CD4-positive, alpha-beta T cell (primary cell): ENCODE results near the gene TMEM167B. TPM values are rescaled to one million over a fixed set of nuclear protein-coding genes. Genes with fewer than 3 reads are reported as not detected.
"Not testable (repeated sequence)": the region's sequence is repeated elsewhere in the genome, so short reads cannot be mapped to it uniquely, and the experiment has no call there.

Experiments
- ATAC-seq: fragments of 200-7000 bp; cut with Tn5 transposase; one replicate; pipeline ENCODE4 v1.10.0; 2022; ENCODE audit warnings: mild to moderate bottlenecking; ENCODE audit not compliant: poor library complexity
- CTCF ChIA-PET: fragments of 350-600 bp; sonication (Branson Sonifier 250); formaldehyde crosslinking; loops from one replicate; lab custom pipeline; 2021; ENCODE audit warnings: antibody characterized with exemption, inconsistent platforms; lab: Charles Lee
- POLR2A ChIA-PET: fragments of 350-600 bp; sonication (Branson Sonifier 250); formaldehyde crosslinking; loops from one replicate; lab custom pipeline; 2021; ENCODE audit warnings: antibody characterized with exemption, inconsistent platforms; lab: Charles Lee
- DNase-seq, 14 experiments: peaks; one replicate each; pipeline ENCODE4 v3.0.0-alpha.2; 2013 to 2020; ENCODE audit warnings: mixed read lengths in 2 of 14
- H3K27ac ChIP-seq, 2 donors: one replicate each; pipeline versions ENCODE4 v1.5.1 to v1.7.0; 2013; ENCODE audit warnings: low read length in 2 of 2, low read depth in 1 of 2, mild to moderate bottlenecking in 1 of 2
- H3K27me3 ChIP-seq, 2 experiments: 1 replicate in 1 of 2; 2 replicates in 1 of 2; pipeline versions ENCODE4 v1.6.1 to v1.7.0; 2013; ENCODE audit warnings: low read length in 2 of 2, control low read depth in 1 of 2, mild to moderate bottlenecking in 1 of 2, moderate library complexity in 1 of 2; ENCODE audit not compliant: insufficient read depth in 2 of 2, control insufficient read depth in 1 of 2
- H3K36me3 ChIP-seq: one replicate; pipeline ENCODE4 v1.6.1; 2013; ENCODE audit warnings: low read length, control low read depth; ENCODE audit not compliant: insufficient read depth
- H3K4me1 ChIP-seq: one replicate; pipeline ENCODE4 v1.6.1; 2013; ENCODE audit warnings: low read length, control low read depth; ENCODE audit not compliant: insufficient read depth
- H3K4me3 ChIP-seq: one replicate; pipeline ENCODE4 v1.5.1; 2013; ENCODE audit warnings: mild to moderate bottlenecking, low read length, moderate library complexity
- H3K9me3 ChIP-seq, 2 experiments: 1 replicate in 1 of 2; 2 replicates in 1 of 2; pipeline versions ENCODE4 v1.6.1 to v1.7.0; 2013; ENCODE audit warnings: low read length in 2 of 2, mild to moderate bottlenecking in 2 of 2, control low read depth in 1 of 2, moderate library complexity in 1 of 2; ENCODE audit not compliant: control insufficient read depth in 1 of 2, insufficient read depth in 1 of 2
- H3K27ac Mint-ChIP-seq: one replicate; pipeline ENCODE4 v1.8.0; 2020; ENCODE audit warnings: mixed read lengths
- H3K27me3 Mint-ChIP-seq: one replicate; pipeline ENCODE4 v1.8.0; 2021; ENCODE audit warnings: mixed read lengths
- H3K36me3 Mint-ChIP-seq: one replicate; pipeline ENCODE4 v1.8.0; 2021; ENCODE audit warnings: low read depth, mixed read lengths
- H3K4me1 Mint-ChIP-seq: one replicate; pipeline ENCODE4 v1.8.0; 2021; ENCODE audit warnings: low read depth, mixed read lengths
- H3K4me3 Mint-ChIP-seq: one replicate; pipeline ENCODE4 v1.8.0; 2020; ENCODE audit warnings: mild to moderate bottlenecking, mixed read lengths
- H3K9me3 Mint-ChIP-seq: one replicate; pipeline ENCODE4 v1.8.0; 2020; ENCODE audit warnings: mixed read lengths
- CTCF ChIP-seq: fragments of 200-600 bp; IDR thresholded peaks from one replicate; pipeline ENCODE4 v1.8.0; 2022; ENCODE audit warnings: antibody characterized with exemption, mild to moderate bottlenecking
- intact Hi-C, 2 experiments: fragments of 100-400 bp; cut with DNase I in 1 of 2; cut with micrococcal nuclease in 1 of 2; formaldehyde crosslinking; loops; one replicate each; pipeline versions ENCODE4 v1.15.1 to v1.9.0; 2023 to 2025; cut with DNase I, micrococcal nuclease
- total RNA-seq, 174 experiments: library from RNA in 2 of 174; stranded (reverse) in 2 of 174; gene quantifications; one replicate each; pipeline ENCODE4 v1.2.3 and lab custom pipeline; 2021 to 2026

The TMEM167B gene
- total RNA-seq, 2 experiments from 2014 or later: 70.2 to 71.0 TPM

- intact Hi-C loops: no loop called here
- no peaks in the 10 kb centered on the region for H3K27me3 ChIP-seq
- no peaks in the 10 kb centered on the region for H3K9me3 Mint-ChIP-seq
- no peak overlapping the region for H3K4me3 Mint-ChIP-seq
- ChIA-PET POLR2A (no interaction called here), CTCF (no interaction called here)
- peaks cover 4% of the 10 kb centered on the region for H3K4me1 ChIP-seq
- H3K27ac Mint-ChIP-seq: no peak overlapping the region
- DNase-seq (no peak), ATAC-seq (no peak)
- H3K36me3 ChIP-seq: no peaks in the 10 kb centered on the region
- peaks cover 4% of the 10 kb centered on the region for H3K4me1 Mint-ChIP-seq
- H3K27me3 Mint-ChIP-seq: peaks cover 4% of the 10 kb centered on the region
- no peaks in the 10 kb centered on the region for H3K9me3 ChIP-seq
- TF ChIP-seq CTCF: no peak
- no peak overlapping the region for H3K27ac ChIP-seq
- H3K4me3 ChIP-seq: no peak overlapping the region
- H3K36me3 Mint-ChIP-seq: no peaks in the 10 kb centered on the region
Measured at GRCh38 chr1:109047339-109047738, 43.2 kb upstream of the TMEM167B start.

DNA sequence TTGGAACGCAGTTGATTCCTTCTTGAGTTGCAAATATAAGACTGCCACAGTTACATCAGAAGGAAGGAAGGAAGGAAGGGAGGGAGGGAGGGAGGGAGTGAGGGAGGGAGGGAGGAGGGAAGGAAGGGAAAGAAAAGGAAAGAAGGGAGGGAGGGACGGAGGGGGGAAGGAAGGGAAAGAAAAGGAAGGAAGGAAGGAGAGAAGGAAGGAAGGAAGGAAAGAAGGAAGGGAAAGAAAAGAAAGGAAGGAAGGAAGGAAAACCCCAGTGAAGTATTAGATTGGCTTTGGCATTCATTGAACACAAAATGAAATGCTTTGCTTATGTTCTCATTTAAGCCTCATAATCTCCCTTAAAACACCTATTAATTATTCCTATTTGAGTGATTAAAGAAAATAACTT, 42.2 kb upstream of the TMEM167B start:
- no peak for DNase-seq
- ChIA-PET CTCF (no interaction called here), POLR2A (interaction anchor here (1.0 kb wide), 1 partner anchor 28 kb away, joined by 3 read pairs; the partner anchor contains the start of gene TAF13)
- no peaks in the 10 kb centered on the region for H3K27me3 ChIP-seq
- ATAC-seq: no peak
- no peak overlapping the region for H3K27ac ChIP-seq
- no peaks in the 10 kb centered on the region for H3K36me3 ChIP-seq
- H3K4me3 ChIP-seq: no peak overlapping the region
- H3K27me3 Mint-ChIP-seq: peaks cover 4% of the 10 kb centered on the region
- no peaks in the 10 kb centered on the region for H3K36me3 Mint-ChIP-seq
- peaks cover 0 to 4% of the 10 kb centered on the region in 2 experiments for H3K9me3 ChIP-seq
- H3K4me3 Mint-ChIP-seq: no peak overlapping the region
- TF ChIP-seq CTCF: no peak
- H3K9me3 Mint-ChIP-seq: no peaks in the 10 kb centered on the region
- intact Hi-C loops: no loop called here
- no peaks in the 10 kb centered on the region for H3K4me1 Mint-ChIP-seq
- no peak overlapping the region for H3K27ac Mint-ChIP-seq
- no peaks in the 10 kb centered on the region for H3K4me1 ChIP-seq

- H3K36me3 ChIP-seq: no peaks in the 10 kb centered on the region
- H3K4me1 ChIP-seq: no peaks in the 10 kb centered on the region
- Mint-ChIP-seq H3K36me3 (no peaks in the 10 kb centered on the region), H3K4me3 (no peak overlapping the region), H3K27ac (no peak overlapping the region), H3K27me3 (peaks cover 4% of the 10 kb centered on the region), H3K9me3 (no peaks in the 10 kb centered on the region), H3K4me1 (no peaks in the 10 kb centered on the region)
- DNase-seq (no peak), ATAC-seq (no peak)
- no peak overlapping the region for H3K27ac ChIP-seq
- no peak overlapping the region for H3K4me3 ChIP-seq
- no peak for TF ChIP-seq CTCF
- no peaks in the 10 kb centered on the region for H3K27me3 ChIP-seq
- ChIA-PET CTCF (no interaction called here), POLR2A (interaction anchor here (1.3 kb wide), 1 partner anchor 9 kb away, joined by 4 read pairs; the partner anchor contains the start of gene WDR47)
- H3K9me3 ChIP-seq: peaks cover 0 to 4% of the 10 kb centered on the region in 2 experiments
- intact Hi-C loops: no loop called here
Measured at GRCh38 chr1:109050228-109050995, 40.2 kb upstream of the TMEM167B start.

GRCh38 chr1:109052145-109052544, 38.4 kb upstream of the TMEM167B start:
- POLR2A ChIA-PET, H3K4me3 ChIP-seq, H3K4me3 Mint-ChIP-seq, CTCF ChIA-PET, H3K9me3 ChIP-seq, H3K27me3 ChIP-seq, H3K27ac Mint-ChIP-seq, H3K27me3 Mint-ChIP-seq, intact Hi-C loops, H3K4me1 Mint-ChIP-seq, ATAC-seq, DNase-seq, H3K27ac ChIP-seq, H3K36me3 Mint-ChIP-seq, H3K4me1 ChIP-seq, H3K36me3 ChIP-seq, H3K9me3 Mint-ChIP-seq: not testable (repeated sequence)
